Esophagus squamous epithelium (tissue), 5 donors: ENCODE measurements around the gene KRTAP4-9. TPM values are rescaled to one million over a fixed set of nuclear protein-coding genes. Genes with fewer than 3 reads are reported as not detected.
"Not testable (repeated sequence)": the region's sequence is repeated elsewhere in the genome, so short reads cannot be mapped to it uniquely, and the experiment has no call there.

ENCODE experiments used
- DNase-seq: peaks from one replicate; lab custom pipeline; 2025; lab: John Stamatoyannopoulos, UW
- H3K27ac ChIP-seq, 4 donors: fragments of 200-600 bp; sonication (generic); one replicate each; pipeline ENCODE4 v1.5.1; 2016 to 2019; ENCODE audit warnings: mild to moderate bottlenecking in 1 of 4
- H3K27me3 ChIP-seq, 4 donors: fragments of 200-600 bp; sonication (generic); 1 replicate in 3 of 4; 2 replicates in 1 of 4; pipeline versions ENCODE4 v1.5.1 to v1.6.0; 2017 to 2021; ENCODE audit warnings: antibody characterized with exemption in 1 of 4
- H3K36me3 ChIP-seq, 3 donors: fragments of 200-600 bp; sonication (generic); one replicate each; pipeline ENCODE4 v1.5.1; 2016 to 2019
- H3K4me1 ChIP-seq, 3 donors: fragments of 200-600 bp; sonication (generic); one replicate each; pipeline ENCODE4 v1.5.1; 2017 to 2019
- H3K4me3 ChIP-seq, 4 donors: fragments of 200-600 bp; sonication (generic); 1 replicate in 3 of 4; 2 replicates in 1 of 4; pipeline ENCODE4 v1.5.1; 2016 to 2019; ENCODE audit warnings: mild to moderate bottlenecking in 2 of 4, moderate library complexity in 1 of 4
- H3K9me3 ChIP-seq, 3 donors: fragments of 200-600 bp; sonication (generic); one replicate each; pipeline ENCODE4 v1.5.1; 2016 to 2019
- POLR2A ChIP-seq, 4 donors: fragments of 450-650 bp; IDR thresholded peaks; one replicate each; pipeline ENCODE4 v1.6.1; 2017; ENCODE audit warnings: antibody characterized with exemption in 4 of 4, mild to moderate bottlenecking in 4 of 4, moderate library complexity in 3 of 4
- WGBS, 2 donors: methylation state at CpG; one replicate each; pipeline ENCODE4 v1.1.5; 2018; 5-methylcytosine and 5-hydroxymethylcytosine counted together
- intact Hi-C: fragments of 100-400 bp; cut with DNase I; formaldehyde crosslinking; loops from one replicate; pipeline ENCODE4 v1.15.0; 2022
- total RNA-seq, 4 donors: library from RNA; depleted of rRNA; stranded (reverse); fragments of >200 nt; gene quantifications; one replicate each; pipeline ENCODE4 v1.1.0, GENCODE V29; 2016
- TF ChIP-seq, protein P1 (sequence below), 6 experiments: fragments of 450-650 bp in 4 of 6; fragments of 200-600 bp in 2 of 6; sonication (generic) in 2 of 6; IDR thresholded peaks; one replicate each; pipeline ENCODE4 v1.5.1; 2016 to 2019; ENCODE audit warnings: antibody characterized with exemption in 6 of 6, mild to moderate bottlenecking in 4 of 6, moderate library complexity in 4 of 6
- donor health status: DM: yes; HTN: yes; CAD: no.

KRTAP4-9 gene
- total RNA-seq, 4 donors from 2014 or later, result not detected

DNA sequence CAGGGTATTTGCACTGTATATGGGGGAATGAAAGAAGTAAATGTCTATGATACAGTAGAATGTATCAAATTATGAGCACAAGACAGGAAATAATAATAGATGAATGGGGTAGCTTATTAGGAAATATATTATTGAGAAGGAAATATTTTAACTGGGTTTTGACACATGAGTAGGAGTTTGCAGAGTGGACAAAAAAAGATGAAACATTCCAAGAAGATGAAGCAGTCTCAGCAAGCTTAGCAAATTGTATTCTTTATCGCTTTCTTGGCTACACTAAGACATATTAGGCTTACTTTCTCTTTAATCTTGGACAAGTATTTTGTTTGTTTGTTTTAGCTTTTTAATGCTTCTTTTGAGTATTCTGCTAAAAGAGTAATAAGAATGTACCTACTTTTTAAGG, 1.3 kb upstream of the KRTAP4-9 start:
- H3K9me3 ChIP-seq, result no peaks in the 10 kb centered on the region
- no peak for DNase-seq
- WGBS, 2 donors, result 81% methylated on average over 1 of the region's 1 CpG
- intact Hi-C loops, result no loop called here
- no peak overlapping the region for H3K27ac ChIP-seq
- H3K36me3 ChIP-seq, result no peaks in the 10 kb centered on the region
- no peak overlapping the region for H3K4me3 ChIP-seq
- TF ChIP-seq, protein P1, sequence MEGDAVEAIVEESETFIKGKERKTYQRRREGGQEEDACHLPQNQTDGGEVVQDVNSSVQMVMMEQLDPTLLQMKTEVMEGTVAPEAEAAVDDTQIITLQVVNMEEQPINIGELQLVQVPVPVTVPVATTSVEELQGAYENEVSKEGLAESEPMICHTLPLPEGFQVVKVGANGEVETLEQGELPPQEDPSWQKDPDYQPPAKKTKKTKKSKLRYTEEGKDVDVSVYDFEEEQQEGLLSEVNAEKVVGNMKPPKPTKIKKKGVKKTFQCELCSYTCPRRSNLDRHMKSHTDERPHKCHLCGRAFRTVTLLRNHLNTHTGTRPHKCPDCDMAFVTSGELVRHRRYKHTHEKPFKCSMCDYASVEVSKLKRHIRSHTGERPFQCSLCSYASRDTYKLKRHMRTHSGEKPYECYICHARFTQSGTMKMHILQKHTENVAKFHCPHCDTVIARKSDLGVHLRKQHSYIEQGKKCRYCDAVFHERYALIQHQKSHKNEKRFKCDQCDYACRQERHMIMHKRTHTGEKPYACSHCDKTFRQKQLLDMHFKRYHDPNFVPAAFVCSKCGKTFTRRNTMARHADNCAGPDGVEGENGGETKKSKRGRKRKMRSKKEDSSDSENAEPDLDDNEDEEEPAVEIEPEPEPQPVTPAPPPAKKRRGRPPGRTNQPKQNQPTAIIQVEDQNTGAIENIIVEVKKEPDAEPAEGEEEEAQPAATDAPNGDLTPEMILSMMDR (IDR thresholded peaks at IDR 0.05), result no peak
- no peak for TF ChIP-seq POLR2A (IDR thresholded peaks at IDR 0.05)
- peaks cover 0 to 18% (median 0%) of the 10 kb centered on the region in 4 donors for H3K27me3 ChIP-seq
- no peaks in the 10 kb centered on the region for H3K4me1 ChIP-seq

DNA sequence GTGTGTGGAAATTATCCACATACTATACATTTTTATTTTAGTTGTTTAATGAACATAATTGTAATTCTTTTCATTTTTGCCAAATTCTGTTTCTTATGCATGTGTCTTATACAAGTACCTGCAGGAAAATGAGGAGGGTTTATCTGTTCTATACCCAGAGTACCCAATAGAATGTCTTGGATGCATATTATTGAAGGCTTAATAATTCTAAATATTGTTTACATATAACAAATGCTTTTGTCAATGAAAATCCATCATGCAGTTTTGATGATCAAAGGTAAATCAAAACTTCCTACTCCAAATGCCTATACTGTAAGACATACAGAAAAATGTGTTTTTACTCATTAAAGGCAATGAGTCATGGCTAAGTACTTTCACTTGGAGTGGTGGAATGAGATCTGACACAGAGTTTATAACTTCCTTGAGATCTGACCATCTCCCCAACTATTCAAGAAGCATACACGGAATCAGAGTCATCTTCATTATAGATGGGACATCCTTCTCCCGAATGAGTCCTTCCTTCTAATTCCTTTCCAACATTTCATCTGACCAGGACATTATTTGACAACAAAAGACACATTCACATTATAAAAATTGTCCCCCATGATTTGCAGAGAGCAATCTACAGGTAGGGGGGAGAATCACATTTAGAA, 677 bp upstream of the KRTAP4-9 start:
- WGBS, 2 donors, result 34 to 43% methylated on average over 2 of the region's 2 CpGs
- H3K4me3 ChIP-seq, intact Hi-C loops, H3K27ac ChIP-seq, H3K4me1 ChIP-seq, H3K36me3 ChIP-seq, H3K9me3 ChIP-seq, DNase-seq: not testable (repeated sequence)
- peaks cover 0 to 18% (median 0%) of the 10 kb centered on the region in 4 donors for H3K27me3 ChIP-seq

DNA sequence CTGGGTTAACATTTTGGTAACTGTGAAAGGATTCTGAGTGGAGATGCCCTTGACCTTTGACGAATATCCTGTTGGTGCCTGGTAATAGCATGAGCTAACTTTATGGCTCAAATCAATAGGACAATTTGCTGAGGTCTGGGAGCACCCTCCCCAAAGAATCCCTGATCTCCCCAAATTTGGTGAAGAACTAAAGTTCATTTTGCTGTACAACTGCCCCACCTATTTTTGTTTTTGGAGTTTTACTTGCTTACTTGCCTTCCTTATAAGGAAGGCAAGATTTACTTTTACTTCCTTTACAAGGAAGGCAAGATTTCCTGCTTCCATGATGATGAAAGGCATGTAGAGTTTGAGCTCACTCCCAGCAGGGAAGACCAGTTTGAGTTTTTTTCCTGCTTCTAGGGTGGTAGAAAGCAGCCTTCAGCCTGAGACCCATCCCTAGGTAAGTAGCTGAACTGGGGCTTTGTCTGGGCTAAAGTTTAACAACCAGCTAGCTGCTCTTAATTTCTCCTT, 2.8 kb downstream of the KRTAP4-9 start:
- no peak overlapping the region for H3K4me3 ChIP-seq
- intact Hi-C loops, result no loop called here
- no peaks in the 10 kb centered on the region for H3K9me3 ChIP-seq
- 63 to 82% methylated on average over 1 of the region's 1 CpG for WGBS, 2 donors
- H3K36me3 ChIP-seq, result no peaks in the 10 kb centered on the region
- no peak overlapping the region for H3K27ac ChIP-seq
- DNase-seq, result no peak
- peaks cover 0 to 18% (median 0%) of the 10 kb centered on the region in 4 donors for H3K27me3 ChIP-seq
- TF ChIP-seq, protein P1 (IDR thresholded peaks at IDR 0.05), result no peak
- TF ChIP-seq POLR2A (IDR thresholded peaks at IDR 0.05), result no peak
- no peaks in the 10 kb centered on the region for H3K4me1 ChIP-seq

DNA sequence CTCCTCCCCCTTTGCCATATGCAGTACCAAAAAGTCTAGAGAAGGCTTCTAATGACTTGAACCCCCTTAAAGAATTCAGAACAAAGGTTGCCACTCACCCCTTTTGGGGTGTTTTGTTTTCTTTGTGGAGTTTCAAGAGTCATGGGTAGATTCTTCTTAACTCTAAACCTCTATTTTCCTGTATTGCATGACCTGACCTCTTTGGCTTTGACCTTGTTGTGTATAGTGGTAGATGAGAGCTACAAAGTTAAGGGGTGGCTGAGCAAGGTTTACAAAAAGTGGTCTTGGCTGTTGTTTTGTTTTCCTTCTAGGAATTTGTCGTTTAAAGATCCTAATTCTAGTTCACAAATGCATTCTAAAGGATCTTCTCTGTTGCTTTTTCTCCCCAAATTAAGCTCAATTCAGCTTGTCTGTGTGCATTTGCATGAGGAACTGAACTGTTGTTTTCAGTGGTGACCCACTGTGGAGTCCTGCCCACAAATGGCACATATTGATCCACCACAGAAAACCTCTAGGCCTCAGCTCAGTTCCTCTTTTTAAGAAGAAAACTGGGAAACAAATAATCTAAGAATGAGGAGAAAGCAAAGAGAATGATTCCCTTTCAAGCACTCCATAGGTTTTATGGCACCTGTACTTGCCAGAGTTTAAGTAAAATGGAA, 3.7 kb downstream of the KRTAP4-9 start:
- H3K4me3 ChIP-seq, intact Hi-C loops, H3K4me1 ChIP-seq, H3K36me3 ChIP-seq, DNase-seq, H3K9me3 ChIP-seq, H3K27ac ChIP-seq: not testable (repeated sequence)
- H3K27me3 ChIP-seq, result peaks cover 0 to 19% (median 0%) of the 10 kb centered on the region in 4 donors
- WGBS, 2 donors, result 0 to 36% methylated on average over 1 of the region's 1 CpG

DNA sequence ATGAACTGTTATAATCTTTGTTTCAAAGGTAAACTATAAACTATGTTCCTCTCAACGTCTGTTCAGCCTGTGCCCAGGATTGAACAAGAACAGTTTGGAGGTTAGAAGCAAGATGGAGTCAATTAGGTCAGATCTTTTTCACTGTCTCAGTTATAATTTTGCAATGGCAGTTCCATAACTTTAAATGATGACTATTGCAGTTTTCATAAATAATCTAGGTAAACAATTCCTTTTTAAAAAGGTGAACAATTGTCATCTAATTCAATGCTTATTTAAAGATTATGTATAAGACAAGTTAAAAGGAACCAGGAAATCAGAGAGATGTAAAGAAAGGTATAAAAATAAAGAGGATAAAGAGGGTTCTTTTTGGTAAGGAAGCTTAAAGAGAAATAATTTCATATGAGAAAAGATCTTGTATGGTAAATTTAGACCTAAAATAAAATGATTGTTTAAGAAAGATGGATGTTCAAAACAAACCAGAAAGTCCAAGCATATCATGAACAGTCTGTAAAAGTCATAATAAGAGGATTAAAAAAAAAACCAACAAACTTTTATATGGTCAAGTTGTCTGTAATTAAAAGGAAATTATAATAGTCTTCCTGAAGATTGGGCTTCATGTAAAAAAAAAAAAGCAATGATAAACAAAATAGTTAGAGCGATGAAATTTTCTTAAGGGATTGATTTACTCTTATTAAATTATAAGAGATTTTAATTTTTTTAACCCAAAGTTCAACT, 6.1 kb downstream of the KRTAP4-9 start:
- Histone ChIP-seq H3K9me3 (no peaks in the 10 kb centered on the region), H3K27ac (no peak overlapping the region), H3K27me3 (peaks cover 0 to 17% (median 0%) of the 10 kb centered on the region in 4 donors), H3K36me3 (no peaks in the 10 kb centered on the region), H3K4me1 (no peaks in the 10 kb centered on the region), H3K4me3 (no peak overlapping the region)
- no peak for DNase-seq
- intact Hi-C loops, result no loop called here
- 74 to 82% methylated on average over 2 of the region's 2 CpGs for WGBS, 2 donors
- TF ChIP-seq, protein P1 (IDR thresholded peaks at IDR 0.05), result no peak
- TF ChIP-seq POLR2A (IDR thresholded peaks at IDR 0.05), result no peak

DNA sequence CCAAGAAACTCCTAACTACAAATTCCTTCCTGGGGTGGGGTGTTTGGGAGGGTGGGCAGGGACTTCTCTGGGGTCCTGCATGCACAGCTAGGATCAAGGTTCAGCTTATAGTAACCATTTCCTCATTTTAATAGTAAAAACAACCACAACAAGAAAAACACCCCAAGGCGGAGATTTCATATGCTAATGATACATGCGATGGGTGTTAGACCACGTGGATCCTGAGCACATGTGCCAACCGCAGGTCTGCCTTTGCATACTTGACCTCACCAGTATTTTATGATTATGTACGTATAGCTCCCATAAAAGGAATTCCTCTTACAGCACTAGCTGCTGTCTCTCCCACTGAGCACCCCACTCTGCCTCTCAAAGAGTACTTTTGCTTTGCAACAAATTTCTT, 11.1 kb downstream of the KRTAP4-9 start:
- no peak for DNase-seq
- 61 to 62% methylated on average over 5 of the region's 5 CpGs for WGBS, 2 donors
- Histone ChIP-seq H3K36me3 (no peaks in the 10 kb centered on the region), H3K4me1 (no peaks in the 10 kb centered on the region), H3K9me3 (no peaks in the 10 kb centered on the region), H3K27me3 (peaks cover 0 to 18% (median 0%) of the 10 kb centered on the region in 4 donors), H3K27ac (no peak overlapping the region), H3K4me3 (no peak overlapping the region)
- intact Hi-C loops, result no loop called here
- TF ChIP-seq POLR2A (IDR thresholded peaks at IDR 0.05), result no peak
- TF ChIP-seq, protein P1 (IDR thresholded peaks at IDR 0.05), result no peak

DNA sequence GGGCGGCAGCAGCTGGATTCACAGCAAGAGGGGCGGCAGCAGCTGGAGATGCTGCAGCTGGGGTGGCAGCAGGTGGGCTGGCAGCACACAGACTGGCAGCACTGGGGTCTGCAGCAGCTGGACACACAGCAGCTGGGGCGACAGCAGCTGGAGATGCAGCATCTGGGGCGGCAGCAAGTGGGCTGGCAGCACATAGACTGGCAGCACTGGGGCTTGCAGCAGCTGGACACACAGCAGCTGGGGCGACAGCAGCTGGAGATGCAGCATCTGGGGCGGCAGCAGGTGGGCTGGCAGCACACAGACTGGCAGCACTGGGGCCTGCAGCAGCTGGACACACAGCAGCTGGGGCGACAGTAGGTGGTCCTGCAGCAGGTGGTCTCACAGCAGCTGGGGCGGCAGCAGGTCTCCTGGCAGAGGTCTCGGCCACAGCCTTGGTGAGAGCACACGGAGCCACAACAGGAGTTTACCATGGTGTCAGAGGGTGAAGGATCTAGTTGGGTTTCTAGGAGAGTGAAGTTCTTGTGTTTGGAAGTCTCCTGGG, 12.7 kb downstream of the KRTAP4-9 start, which contains the start of gene KRTAP4-11:
Gene KRTAP4-11 (minus strand): TSS at position 528 of the 541 bp plus-strand sequence. CDS start 58 bp downstream, at position 470.
- H3K4me3 ChIP-seq, DNase-seq, H3K36me3 ChIP-seq, H3K4me1 ChIP-seq, H3K27ac ChIP-seq, H3K9me3 ChIP-seq, intact Hi-C loops: not testable (repeated sequence)
- peaks cover 0 to 26% (median 0%) of the 10 kb centered on the region in 4 donors for H3K27me3 ChIP-seq
- 71 to 78% methylated on average over 7 to 10 of the region's 10 CpGs for WGBS, 2 donors
